LNCaP clone FGC (cell line): ENCODE measurements around the gene LRSAM1.

Experiments used
- DNase-seq: peaks from one replicate; pipeline ENCODE4 v3.0.0-alpha.2; 2011; ENCODE audit warnings: low read depth
- H3K4me3 ChIP-seq: 2 replicates; pipeline ENCODE4 v1.5.1; 2011; ENCODE audit warnings: mild to moderate bottlenecking, low read depth, low read length, control low read depth
- TF ChIP-seq, protein P1 (sequence below): IDR thresholded peaks from 2 replicates; pipeline ENCODE4 v1.5.1; 2012; ENCODE audit warnings: mild to moderate bottlenecking; ENCODE audit not compliant: control insufficient read depth, insufficient read depth; ENCODE audit errors: extremely low read depth

The LRSAM1 gene

GRCh38 chr9:127495884-127496555 lies 44.7 kb downstream of the LRSAM1 start:
- no peak for DNase-seq
- H3K4me3 ChIP-seq: no peak overlapping the region
- TF ChIP-seq, protein P1, sequence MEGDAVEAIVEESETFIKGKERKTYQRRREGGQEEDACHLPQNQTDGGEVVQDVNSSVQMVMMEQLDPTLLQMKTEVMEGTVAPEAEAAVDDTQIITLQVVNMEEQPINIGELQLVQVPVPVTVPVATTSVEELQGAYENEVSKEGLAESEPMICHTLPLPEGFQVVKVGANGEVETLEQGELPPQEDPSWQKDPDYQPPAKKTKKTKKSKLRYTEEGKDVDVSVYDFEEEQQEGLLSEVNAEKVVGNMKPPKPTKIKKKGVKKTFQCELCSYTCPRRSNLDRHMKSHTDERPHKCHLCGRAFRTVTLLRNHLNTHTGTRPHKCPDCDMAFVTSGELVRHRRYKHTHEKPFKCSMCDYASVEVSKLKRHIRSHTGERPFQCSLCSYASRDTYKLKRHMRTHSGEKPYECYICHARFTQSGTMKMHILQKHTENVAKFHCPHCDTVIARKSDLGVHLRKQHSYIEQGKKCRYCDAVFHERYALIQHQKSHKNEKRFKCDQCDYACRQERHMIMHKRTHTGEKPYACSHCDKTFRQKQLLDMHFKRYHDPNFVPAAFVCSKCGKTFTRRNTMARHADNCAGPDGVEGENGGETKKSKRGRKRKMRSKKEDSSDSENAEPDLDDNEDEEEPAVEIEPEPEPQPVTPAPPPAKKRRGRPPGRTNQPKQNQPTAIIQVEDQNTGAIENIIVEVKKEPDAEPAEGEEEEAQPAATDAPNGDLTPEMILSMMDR: no peak

DNA sequence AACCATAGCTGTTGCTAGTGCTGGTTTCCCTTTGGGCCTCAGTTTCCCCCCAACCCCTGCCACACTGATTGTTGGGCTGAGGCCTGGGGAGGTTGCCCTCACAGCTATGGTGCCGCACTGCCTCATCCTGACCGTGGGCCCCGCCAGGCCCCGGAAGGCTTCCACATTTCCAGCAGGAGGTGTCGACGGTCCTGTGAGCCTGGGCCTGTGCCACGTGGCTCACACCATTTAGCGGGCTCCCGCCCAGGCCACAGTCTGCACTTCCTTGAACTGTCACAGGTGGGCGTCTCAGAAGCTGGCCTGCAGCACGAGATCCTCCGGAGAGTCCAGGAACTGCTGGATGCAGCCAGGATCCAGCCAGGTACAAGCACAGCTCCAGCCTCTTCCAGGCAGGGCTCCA lies 45.7 kb downstream of the LRSAM1 start:
- no peak overlapping the region for H3K4me3 ChIP-seq
- TF ChIP-seq, protein P1: no peak

DNA sequence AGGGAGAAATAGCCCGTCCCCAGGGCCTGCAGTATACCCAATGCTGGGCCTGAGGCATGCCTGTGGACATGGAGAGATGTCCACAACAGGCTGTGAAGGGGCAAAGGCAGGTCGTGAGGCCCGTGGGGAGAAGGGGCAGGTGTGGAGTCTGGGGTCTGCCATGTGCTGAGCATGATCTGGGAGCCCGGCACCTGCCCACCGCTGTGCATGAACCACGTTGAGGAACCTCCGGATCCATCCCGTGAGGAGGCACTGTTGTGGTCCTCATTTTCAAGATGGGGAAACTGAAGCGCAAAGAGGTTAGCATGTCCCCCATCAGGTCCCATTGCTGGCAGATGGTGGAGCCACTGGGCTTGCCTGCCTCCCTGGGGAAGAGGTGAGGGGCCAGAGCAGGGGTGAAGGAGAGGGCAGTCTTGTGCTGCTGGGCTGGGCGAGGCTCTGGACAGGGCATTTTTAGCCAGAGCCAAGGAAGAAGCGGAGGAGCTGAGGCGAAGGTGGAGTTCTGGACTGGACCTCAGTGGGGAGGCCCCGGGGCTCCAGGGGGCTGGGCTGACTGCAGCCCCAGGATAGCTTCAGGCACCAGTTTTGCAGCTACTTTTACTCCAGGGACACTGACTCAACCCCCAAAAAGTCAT lies 46.5 kb downstream of the LRSAM1 start:
- no peak for DNase-seq
- no peak overlapping the region for H3K4me3 ChIP-seq
- TF ChIP-seq, protein P1: no peak

More for the DNA sequence above, 45.7 kb downstream of the LRSAM1 start:
- no peak for DNase-seq

DNA sequence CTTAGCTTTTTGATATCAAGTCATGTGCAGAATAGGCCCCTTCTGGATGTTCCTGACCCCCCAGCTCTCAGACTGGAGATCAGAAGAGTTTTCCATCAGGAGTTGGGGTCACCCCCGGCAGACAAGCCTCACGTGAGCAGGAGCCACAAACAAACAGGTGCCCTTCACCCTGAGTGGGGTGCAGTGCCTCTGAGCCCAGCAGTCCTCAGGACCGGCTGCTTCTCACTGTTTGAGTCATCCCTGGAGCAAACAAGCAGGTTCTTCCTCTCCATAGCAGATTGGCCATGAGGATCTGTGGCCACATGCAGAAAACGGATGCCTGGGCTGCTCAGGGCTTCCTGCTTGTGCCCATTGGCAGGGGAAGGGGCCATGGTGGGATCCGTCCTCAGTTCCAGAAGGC lies 47.0 kb downstream of the LRSAM1 start:
- TF ChIP-seq, protein P1: no peak
- no peak overlapping the region for H3K4me3 ChIP-seq
- no peak for DNase-seq

DNA sequence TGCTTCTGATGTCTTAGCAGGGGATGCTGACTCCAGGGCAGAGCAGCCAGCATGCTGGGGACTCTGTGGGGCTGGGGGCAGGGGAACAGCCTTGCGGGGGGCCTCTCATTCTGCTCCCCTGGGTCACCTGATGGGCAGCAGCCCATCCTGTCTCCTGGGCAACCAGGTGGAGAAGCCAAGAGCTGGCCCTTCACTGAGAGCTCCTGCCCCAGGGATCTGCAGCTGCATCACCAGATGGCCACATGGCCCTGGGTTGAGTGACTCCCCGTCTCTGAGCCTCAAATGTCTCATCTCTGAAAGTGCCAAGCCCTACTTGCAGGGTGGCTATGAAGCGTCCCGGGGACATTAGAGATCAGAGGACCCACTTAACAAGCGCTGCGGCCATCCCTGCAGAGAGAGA lies 49.1 kb downstream of the LRSAM1 start:
- DNase-seq: no peak
- no peak overlapping the region for H3K4me3 ChIP-seq
- TF ChIP-seq, protein P1: no peak

- DNase-seq: no peak
- TF ChIP-seq, protein P1: no peak
- H3K4me3 ChIP-seq: no peak overlapping the region
Observed at GRCh38 chr9:127500862-127501261, 49.6 kb downstream of the LRSAM1 start.
